NB4 (cell line): Measurements from ENCODE around the gene IER3.
"Not testable (repeated sequence)": the region's sequence is repeated elsewhere in the genome, so short reads cannot be mapped to it uniquely, and the experiment has no call there.

Experiments
- DNase-seq: peaks from one replicate; pipeline ENCODE4 v3.0.0; 2010; ENCODE audit warnings: low read depth
- H3K4me3 ChIP-seq: one replicate; pipeline ENCODE4 v1.5.1; 2011; ENCODE audit warnings: mild to moderate bottlenecking, low read depth, low read length, moderate library complexity
- MYC ChIP-seq: IDR thresholded peaks from 2 replicates; pipeline ENCODE4 v1.6.1; 2011; ENCODE audit warnings: low read depth, low read length
- POLR2A ChIP-seq: IDR thresholded peaks from 2 replicates; pipeline ENCODE4 v1.6.1; 2011; ENCODE audit warnings: mild to moderate bottlenecking; ENCODE audit not compliant: insufficient read length; ENCODE audit errors: extremely low read depth
- TF ChIP-seq, protein P1 (sequence below): IDR thresholded peaks from 2 replicates; pipeline ENCODE4 v1.6.1; 2011; ENCODE audit warnings: low read depth, low read length
- TF ChIP-seq, protein P2 (sequence below): IDR thresholded peaks from one replicate; pipeline ENCODE4 v1.5.1; 2012; ENCODE audit warnings: low read depth, low read length

IER3 gene

DNA sequence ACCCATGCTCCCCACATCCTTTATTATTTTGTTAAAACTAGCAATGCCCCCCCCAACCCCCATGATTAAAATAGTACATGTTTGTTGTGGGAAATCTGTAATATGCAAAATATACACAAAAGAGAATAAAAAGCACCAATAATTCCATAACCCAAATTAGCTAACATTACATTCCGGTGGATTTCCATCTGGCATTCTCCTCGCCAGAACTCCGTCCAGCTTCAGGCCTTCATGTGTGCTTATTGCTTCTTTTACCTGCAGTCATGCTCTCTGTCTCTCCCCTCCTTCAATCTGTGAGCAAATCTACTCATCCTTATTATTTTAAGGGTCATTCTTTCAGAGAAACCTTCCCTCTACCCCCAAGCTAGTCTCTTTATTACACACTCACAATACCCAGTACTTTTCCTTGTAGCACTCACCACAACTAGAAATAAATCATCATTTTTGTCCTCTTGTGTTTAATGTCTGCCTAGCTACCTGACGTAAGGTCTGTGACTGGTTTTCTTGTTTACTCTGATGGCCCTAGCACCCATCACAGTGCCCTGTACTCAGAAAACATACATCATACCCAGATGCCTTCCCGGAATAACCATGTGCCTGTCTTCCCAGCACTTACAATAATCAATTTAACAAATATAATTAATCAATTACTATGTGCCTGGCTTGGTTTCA lies 25.6 kb upstream of the IER3 start:
- no peak overlapping the region for H3K4me3 ChIP-seq
- DNase-seq: no peak
- no peak for TF ChIP-seq POLR2A

DNA sequence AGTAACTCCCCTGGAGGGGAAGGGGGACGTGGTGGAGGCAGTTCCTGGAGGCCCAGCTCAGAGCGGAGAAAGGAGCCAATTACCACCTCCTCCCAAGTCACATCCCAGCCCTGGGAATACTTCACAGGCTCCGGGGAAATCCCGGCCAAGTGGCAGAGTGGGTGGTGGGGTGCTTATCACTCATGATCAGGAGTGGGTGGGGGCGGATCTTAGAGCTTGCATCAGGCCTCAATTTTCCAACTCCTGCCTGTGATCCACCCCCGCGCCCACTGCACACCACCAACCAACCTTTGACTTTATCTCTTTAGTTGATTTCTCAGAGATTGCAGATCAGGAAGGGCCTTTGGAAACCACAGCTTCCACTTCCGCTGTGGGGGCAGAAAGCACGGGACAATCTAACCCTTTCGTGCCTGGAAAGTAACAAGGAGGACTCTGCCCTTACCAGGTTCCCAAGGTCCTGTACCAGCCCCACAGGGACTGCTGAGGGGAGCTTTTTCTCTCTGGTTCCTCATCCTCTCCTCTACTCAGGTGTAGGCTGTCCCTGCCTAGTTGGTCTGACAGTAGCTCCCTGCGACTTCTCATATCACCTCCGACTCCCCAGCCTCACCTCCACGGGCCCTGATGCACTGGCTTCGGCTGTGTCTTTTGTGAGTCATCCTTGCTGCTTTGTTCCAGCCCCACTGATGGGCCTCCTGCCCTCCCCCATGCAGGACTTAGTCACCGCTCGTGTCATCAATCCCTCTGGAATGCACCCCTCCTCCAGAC lies 24.9 kb upstream of the IER3 start:
- DNase-seq: peak; percentile 89

DNA sequence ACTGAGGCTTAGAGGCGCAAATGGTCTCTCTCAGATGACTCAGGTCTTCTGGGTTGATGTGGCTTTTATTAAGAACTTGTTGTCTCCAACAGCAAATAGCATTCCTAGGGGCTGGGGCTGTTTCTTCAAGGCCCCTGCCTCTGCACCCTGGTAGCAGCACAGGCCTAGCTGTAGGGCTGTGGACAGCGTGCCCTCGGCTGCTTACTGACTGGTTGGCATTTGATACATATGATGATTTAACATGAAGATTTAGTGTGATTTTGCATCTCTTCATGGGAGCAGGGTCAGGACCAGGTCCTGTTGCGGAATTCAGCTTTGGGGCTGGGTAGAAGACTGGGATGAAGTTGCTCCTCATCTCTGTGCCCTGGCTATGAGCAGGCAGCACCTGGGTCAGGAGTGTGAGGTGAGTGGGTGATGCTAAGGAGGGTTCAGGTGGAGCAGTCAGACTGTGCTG lies 24.3 kb upstream of the IER3 start:
- TF ChIP-seq POLR2A: no peak
- TF ChIP-seq, protein P1, sequence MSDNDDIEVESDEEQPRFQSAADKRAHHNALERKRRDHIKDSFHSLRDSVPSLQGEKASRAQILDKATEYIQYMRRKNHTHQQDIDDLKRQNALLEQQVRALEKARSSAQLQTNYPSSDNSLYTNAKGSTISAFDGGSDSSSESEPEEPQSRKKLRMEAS: no peak
- TF ChIP-seq, protein P2, sequence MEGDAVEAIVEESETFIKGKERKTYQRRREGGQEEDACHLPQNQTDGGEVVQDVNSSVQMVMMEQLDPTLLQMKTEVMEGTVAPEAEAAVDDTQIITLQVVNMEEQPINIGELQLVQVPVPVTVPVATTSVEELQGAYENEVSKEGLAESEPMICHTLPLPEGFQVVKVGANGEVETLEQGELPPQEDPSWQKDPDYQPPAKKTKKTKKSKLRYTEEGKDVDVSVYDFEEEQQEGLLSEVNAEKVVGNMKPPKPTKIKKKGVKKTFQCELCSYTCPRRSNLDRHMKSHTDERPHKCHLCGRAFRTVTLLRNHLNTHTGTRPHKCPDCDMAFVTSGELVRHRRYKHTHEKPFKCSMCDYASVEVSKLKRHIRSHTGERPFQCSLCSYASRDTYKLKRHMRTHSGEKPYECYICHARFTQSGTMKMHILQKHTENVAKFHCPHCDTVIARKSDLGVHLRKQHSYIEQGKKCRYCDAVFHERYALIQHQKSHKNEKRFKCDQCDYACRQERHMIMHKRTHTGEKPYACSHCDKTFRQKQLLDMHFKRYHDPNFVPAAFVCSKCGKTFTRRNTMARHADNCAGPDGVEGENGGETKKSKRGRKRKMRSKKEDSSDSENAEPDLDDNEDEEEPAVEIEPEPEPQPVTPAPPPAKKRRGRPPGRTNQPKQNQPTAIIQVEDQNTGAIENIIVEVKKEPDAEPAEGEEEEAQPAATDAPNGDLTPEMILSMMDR: no peak
- no peak for TF ChIP-seq MYC
- DNase-seq: no peak
- no peak overlapping the region for H3K4me3 ChIP-seq

More for the DNA sequence above, 24.9 kb upstream of the IER3 start:
- peak overlapping the region; percentile 32 for H3K4me3 ChIP-seq
- 0 out of 2 replicates have a peak, but pooled peaks have one; percentile 24 for TF ChIP-seq MYC
- TF ChIP-seq, protein P1: no peak

DNA sequence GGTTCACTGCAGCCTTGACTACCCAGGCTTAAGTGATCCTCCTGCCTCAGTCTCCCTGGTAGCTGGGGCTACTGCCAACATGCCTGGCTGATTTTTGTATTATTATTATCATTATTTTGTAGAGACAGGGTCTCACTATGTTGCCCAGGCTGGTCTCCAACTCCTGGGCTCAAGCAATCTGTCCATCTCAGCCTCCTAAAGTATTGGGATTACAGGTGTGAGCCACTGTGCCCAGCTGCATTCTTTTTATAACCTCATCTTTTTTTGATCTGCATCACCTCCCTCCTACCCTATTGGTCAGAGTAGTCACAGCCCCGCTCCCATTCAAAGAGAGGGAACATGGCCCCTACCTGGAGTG lies 23.6 kb upstream of the IER3 start:
- no peak for DNase-seq
- TF ChIP-seq, protein P1: no peak
- TF ChIP-seq, protein P2: no peak
- no peak for TF ChIP-seq MYC
- TF ChIP-seq POLR2A: no peak

DNA sequence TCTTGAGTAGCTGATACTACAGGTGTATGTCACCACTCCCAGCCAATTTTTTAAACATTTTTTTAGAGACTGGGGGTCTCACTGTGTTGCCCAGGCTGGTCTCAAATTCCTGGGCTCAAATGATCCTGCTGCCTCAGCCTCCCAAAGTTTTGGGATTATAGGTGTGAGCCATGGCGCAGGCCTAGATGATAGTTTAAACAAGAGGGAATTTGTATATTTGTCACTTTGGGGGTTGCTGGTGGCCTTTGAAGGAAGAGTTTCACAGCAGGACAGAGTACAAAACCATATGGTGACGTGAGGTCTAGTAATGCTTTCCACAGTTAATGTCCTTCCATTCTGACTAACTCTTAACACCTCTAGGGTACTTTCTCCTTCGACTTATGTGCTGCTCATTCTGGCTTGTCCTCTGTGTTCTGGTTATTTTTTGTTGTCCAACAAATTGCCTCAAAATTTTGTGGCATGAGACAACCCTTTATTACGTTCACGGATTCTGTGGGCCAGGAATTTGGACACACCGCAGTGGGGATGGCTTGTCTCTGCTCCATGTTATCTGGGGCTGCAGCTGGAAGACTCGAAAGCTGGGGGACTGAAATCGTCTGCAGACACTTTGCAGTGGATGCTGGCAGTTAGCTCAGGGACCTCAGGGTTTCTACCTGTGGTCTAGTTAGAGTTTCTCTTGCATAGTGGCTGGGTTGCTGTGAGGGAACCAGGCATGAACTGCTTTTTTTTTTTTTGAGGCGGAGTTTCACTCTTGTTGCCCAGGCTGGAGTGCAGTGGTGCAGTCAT lies 23.0 kb upstream of the IER3 start:
- TF ChIP-seq, protein P2: no peak
- no peak for TF ChIP-seq POLR2A
- TF ChIP-seq MYC: no peak
- TF ChIP-seq, protein P1: no peak
- no peak overlapping the region for H3K4me3 ChIP-seq
- no peak for DNase-seq

More for the DNA sequence above, 23.6 kb upstream of the IER3 start:
- no peak overlapping the region for H3K4me3 ChIP-seq

DNA sequence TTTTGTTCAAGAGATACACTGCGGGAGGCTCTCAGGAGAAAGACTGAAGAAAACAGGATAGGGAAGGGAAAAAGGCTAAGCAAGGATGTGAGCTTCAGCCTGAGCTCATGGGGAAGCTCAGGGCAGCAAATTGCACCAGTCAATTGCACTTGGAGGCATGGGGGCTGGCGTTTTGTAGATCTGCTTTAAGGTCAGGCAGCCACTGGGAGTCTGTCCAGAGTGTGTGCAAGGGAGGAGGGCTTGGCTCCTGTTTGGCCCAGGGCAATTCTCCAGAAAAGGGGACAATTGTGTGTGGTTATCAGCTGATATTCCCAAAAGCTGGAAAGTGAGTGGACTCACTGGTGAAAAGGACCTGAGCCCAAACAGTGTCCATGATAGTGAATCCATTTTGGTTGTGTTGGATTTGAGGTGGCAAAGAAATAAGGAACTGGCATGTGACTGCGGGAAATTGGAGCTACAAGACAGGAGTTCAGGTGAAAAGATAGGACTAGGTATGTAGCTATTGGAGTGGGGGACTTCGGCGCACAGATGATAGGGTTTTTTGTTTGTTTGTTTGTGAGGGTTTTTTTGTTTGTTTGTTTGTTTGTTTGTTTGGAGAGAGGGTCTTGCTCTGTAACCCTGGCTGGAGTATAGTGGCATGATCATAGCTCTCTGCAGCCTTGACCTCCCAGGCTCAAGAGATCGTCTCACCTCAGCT lies 22.3 kb upstream of the IER3 start:
- H3K4me3 ChIP-seq: no peak overlapping the region
- TF ChIP-seq, protein P1: no peak
- TF ChIP-seq MYC (no peak), POLR2A (no peak)
- TF ChIP-seq, protein P2: no peak
- DNase-seq: no peak

DNA sequence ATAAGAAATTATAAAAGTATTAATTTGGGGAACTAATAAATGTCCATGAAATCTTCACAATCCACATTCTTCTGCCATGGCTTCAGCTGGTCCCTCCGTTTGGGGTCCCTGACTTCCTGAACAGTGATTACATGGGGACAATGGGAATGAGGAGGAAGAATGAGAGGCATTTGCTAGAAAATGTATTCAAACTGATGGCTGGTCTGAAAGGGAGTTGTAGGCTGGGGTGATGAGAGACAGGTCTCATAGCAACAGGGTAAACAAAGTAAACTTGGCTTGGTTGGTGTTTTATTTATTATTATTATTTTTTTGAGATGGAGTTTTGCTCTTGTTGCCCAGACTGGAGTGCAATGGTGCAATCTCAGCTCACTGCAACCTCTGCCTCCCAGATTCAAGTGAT lies 21.1 kb upstream of the IER3 start:
- not testable (repeated sequence) for H3K4me3 ChIP-seq, DNase-seq

DNA sequence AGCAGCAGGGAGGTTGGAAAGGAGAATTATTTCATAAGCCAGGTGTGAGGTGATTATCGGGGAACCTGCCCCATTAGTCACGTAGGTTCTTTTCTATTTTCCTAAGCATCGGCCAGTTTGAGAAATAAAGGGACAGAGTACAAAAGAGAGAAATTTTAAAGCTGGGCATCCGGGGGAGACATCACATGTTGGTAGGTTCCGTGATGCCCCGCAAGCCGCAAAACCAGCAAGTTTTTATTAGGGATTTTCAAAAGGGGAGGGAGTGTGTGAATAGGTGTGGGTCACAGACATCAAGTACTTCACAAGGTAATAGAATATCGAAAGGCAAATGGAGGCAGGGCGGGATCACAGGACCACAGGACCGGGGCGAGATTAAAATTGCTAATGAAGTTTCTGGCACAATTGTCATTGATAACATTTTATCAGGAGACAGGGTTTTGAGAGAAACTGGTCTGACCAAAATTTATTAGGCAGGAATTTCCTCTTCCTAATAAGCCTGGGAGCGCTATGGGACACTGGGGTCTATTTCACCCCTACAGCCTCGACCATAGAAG lies 20.2 kb upstream of the IER3 start:
- not testable (repeated sequence) for DNase-seq, H3K4me3 ChIP-seq
